Brain microvascular endothelial cell (primary cell): ENCODE measurements around the gene PAK4.

Experiments used
- DNase-seq: peaks from one replicate; pipeline ENCODE4 v3.0.0-alpha.2; 2020
- H3K27ac ChIP-seq: fragments of 250-450 bp; sonication (Bioruptor Pico); 2 replicates; pipeline ENCODE4 v1.5.1; 2020; ENCODE audit warnings: mild to moderate bottlenecking, moderate library complexity
- H3K27me3 ChIP-seq: fragments of 250-450 bp; sonication (Bioruptor Pico); replicated peaks from 2 replicates; pipeline ENCODE4 v1.5.1; 2020; ENCODE audit warnings: mild to moderate bottlenecking
- H3K36me3 ChIP-seq: fragments of 250-450 bp; sonication (Bioruptor Pico); replicated peaks from 2 replicates; pipeline ENCODE4 v1.5.1; 2020; ENCODE audit warnings: mild to moderate bottlenecking
- H3K4me3 ChIP-seq: 2 replicates; pipeline ENCODE4 v1.5.1; 2011; ENCODE audit warnings: low read depth, mild to moderate bottlenecking, control low read depth, low read length, moderate library complexity
- in situ Hi-C: cut with HindIII; loops from 2 replicates; pipeline ENCODE4 v1.10.0; 2017; ENCODE audit warnings: low sequenced_read_pairs, low pct_ligation_motif_present
- TF ChIP-seq, protein P1 (sequence below): IDR thresholded peaks from 2 replicates; pipeline ENCODE4 v1.5.1; 2011; ENCODE audit warnings: low read depth, mild to moderate bottlenecking, moderate library complexity, low read length, control low read depth, inconsistent platforms; ENCODE audit errors: missing control alignments

The PAK4 gene

DNA sequence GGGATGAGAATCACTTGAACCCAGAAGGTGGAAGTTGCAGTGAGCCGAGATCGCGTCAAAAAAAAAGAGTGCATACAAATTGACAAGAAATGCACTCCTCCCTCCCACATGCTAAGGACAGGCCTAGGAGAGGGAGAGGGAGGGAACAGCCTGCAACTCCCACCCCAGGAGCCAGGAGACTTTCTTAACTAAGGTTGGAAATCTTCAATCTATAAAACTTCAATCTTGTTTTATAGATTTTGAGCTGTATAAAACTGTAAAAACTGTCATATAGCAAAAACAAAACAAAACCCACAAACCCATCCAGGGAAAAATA, 79.8 kb downstream of the PAK4 start:
- in situ Hi-C loops, result no loop called here
- H3K27ac ChIP-seq, result no peak overlapping the region
- H3K36me3 ChIP-seq, result no peaks in the 10 kb centered on the region
- H3K4me3 ChIP-seq, result no peak overlapping the region
- TF ChIP-seq, protein P1, sequence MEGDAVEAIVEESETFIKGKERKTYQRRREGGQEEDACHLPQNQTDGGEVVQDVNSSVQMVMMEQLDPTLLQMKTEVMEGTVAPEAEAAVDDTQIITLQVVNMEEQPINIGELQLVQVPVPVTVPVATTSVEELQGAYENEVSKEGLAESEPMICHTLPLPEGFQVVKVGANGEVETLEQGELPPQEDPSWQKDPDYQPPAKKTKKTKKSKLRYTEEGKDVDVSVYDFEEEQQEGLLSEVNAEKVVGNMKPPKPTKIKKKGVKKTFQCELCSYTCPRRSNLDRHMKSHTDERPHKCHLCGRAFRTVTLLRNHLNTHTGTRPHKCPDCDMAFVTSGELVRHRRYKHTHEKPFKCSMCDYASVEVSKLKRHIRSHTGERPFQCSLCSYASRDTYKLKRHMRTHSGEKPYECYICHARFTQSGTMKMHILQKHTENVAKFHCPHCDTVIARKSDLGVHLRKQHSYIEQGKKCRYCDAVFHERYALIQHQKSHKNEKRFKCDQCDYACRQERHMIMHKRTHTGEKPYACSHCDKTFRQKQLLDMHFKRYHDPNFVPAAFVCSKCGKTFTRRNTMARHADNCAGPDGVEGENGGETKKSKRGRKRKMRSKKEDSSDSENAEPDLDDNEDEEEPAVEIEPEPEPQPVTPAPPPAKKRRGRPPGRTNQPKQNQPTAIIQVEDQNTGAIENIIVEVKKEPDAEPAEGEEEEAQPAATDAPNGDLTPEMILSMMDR, result no peak
- H3K27me3 ChIP-seq, result peaks cover 23% of the 10 kb centered on the region
- DNase-seq, result no peak

DNA sequence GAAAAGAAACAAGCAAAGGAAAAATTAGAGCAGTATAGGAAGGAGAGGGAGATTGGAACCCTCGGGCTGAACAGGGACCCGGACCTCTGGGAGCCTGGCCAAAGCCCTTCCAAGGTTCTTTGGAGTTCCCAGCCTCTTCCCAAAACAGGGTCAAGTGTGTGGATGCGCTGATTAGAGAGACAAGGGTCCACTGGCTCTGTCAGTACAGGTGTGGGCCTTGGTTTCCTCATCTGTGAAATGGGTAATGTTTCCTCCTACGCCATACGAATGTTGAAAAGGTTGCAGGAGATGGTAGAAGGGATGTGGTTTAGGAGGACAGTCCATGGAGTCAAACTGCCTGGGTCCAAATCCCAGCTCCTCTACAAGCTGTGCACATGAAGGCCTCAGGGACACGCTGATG, 80.5 kb downstream of the PAK4 start:
- Histone ChIP-seq H3K27me3 (peaks cover 23% of the 10 kb centered on the region), H3K4me3 (no peak overlapping the region), H3K36me3 (no peaks in the 10 kb centered on the region), H3K27ac (no peak overlapping the region)
- TF ChIP-seq, protein P1, result no peak
- in situ Hi-C loops, result no loop called here
- DNase-seq, result no peak

DNA sequence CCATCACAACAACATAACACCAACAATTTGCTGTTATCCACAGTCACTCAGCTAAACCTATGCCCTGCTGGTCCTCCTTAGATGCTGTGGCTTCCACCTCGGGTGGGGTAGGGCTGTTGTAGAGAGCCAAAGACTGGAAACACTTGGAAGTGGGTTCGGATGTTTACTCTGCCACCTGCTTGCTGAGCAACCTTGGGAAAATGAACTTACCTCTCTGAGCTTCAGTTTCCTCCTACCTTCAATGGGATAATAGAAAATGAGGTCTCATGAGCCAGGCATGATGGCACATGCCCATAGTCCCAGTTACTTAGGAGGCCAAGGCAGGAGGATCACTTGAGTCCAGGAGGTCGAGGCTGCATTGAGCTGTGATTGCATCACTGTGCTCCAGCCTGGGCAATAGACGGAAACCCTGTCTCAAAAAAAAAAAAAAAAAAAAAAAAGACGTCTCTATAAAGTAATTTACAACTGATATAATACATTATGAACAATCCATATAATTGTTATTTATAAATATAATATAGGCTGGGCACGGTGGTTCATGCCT, 81.8 kb downstream of the PAK4 start:
- TF ChIP-seq, protein P1, result no peak
- no peaks in the 10 kb centered on the region for H3K36me3 ChIP-seq
- H3K27ac ChIP-seq, result no peak overlapping the region
- in situ Hi-C loops, result no loop called here
- DNase-seq, result no peak
- no peak overlapping the region for H3K4me3 ChIP-seq
- peaks cover 21% of the 10 kb centered on the region for H3K27me3 ChIP-seq

DNA sequence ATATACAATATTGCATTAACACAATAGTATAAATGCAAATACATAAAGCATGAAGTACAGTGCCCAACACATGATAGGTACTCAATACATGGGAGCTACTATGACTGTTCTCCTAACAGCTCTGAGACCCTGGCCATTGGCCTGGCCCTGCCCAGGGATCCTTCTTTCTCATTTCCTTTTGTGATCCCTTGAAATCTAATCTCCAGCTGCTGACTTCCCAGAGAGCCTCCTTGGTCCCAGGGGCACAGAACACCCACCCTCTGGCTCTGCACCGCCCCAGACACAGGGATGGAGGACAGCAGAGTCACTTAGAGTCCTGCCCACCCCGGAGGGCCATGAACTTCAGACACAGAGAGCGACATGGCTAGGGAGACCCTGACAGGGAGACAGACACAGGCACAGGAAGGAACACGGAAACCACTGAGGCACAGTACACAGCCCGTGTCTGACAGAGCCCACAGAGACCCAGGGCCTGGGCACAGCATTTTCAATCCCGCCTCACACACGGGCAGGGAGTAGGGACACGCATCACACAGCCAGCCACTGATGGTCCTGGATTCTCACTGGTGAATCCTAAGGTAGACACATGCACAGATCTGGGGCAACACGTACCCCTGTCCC, 82.7 kb downstream of the PAK4 start:
- H3K4me3 ChIP-seq, result no peak overlapping the region
- in situ Hi-C loops, result no loop called here
- no peak overlapping the region for H3K27ac ChIP-seq
- H3K36me3 ChIP-seq, result no peaks in the 10 kb centered on the region
- TF ChIP-seq, protein P1, result no peak
- DNase-seq, result no peak
- H3K27me3 ChIP-seq, result peaks cover 15% of the 10 kb centered on the region

DNA sequence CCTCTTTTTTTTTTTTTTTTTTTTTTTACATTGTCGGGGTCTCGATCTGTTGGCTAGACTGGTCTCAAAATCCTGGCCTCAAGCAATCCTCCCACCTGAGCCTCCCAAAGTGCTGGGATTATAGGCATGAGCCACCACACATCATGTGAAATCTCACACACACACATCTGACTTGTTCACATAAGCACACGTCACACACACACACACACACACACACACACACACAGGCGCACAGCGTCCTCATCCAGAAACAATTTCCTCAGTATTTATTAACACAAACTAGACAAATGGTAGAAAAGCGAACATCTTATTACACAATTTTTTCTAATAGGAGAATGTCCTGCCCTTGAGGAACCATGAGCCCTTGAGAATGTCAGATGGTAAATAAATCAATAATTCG, 83.6 kb downstream of the PAK4 start:
- H3K27ac ChIP-seq, result no peak overlapping the region
- H3K27me3 ChIP-seq, result peaks cover 6% of the 10 kb centered on the region
- DNase-seq, result no peak
- TF ChIP-seq, protein P1, result no peak
- in situ Hi-C loops, result no loop called here
- H3K36me3 ChIP-seq, result no peaks in the 10 kb centered on the region
- H3K4me3 ChIP-seq, result no peak overlapping the region
